ENCODE data around the gene KIFC3.

DNA sequence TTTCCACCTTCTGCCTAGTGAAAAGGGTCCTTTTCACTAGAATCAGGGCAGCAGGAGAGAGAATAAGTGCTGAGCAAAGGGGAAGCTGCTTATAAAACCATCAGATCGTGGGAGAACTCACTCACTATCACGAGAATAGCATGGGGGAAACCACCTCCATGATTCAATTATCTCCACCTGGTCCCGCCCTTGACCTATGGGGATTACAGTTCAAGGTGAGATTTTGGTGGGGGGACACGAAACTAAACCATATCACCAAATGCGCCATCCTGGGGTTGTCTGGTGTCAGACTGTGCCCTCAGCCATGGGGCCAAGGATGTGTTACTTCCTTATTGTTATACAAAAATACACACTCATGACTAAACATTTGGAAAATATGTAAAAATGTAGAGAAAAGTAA lies 77.1 kb downstream of the KIFC3 start:
- TF ChIP-seq, protein P1, sequence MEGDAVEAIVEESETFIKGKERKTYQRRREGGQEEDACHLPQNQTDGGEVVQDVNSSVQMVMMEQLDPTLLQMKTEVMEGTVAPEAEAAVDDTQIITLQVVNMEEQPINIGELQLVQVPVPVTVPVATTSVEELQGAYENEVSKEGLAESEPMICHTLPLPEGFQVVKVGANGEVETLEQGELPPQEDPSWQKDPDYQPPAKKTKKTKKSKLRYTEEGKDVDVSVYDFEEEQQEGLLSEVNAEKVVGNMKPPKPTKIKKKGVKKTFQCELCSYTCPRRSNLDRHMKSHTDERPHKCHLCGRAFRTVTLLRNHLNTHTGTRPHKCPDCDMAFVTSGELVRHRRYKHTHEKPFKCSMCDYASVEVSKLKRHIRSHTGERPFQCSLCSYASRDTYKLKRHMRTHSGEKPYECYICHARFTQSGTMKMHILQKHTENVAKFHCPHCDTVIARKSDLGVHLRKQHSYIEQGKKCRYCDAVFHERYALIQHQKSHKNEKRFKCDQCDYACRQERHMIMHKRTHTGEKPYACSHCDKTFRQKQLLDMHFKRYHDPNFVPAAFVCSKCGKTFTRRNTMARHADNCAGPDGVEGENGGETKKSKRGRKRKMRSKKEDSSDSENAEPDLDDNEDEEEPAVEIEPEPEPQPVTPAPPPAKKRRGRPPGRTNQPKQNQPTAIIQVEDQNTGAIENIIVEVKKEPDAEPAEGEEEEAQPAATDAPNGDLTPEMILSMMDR (IDR thresholded peaks at IDR 0.05): no peak
- TF ChIP-seq POLR2A (IDR thresholded peaks at IDR 0.05) (no peak), POLR2AphosphoS5 (IDR thresholded peaks at IDR 0.05) (no peak)

All from breast epithelium (tissue), 3 donors.